ENCODE measurements around the gene AP2M1. TPM values are rescaled to one million over a fixed set of nuclear protein-coding genes. Genes with fewer than 3 reads are reported as not detected.
A peak's percentile ranks its signal among the peaks of the same experiment; 100 is the strongest.

AP2M1 gene
- total and polyA plus RNA-seq, 4 donors = 71.9 to 200 (median 135) TPM

DNA sequence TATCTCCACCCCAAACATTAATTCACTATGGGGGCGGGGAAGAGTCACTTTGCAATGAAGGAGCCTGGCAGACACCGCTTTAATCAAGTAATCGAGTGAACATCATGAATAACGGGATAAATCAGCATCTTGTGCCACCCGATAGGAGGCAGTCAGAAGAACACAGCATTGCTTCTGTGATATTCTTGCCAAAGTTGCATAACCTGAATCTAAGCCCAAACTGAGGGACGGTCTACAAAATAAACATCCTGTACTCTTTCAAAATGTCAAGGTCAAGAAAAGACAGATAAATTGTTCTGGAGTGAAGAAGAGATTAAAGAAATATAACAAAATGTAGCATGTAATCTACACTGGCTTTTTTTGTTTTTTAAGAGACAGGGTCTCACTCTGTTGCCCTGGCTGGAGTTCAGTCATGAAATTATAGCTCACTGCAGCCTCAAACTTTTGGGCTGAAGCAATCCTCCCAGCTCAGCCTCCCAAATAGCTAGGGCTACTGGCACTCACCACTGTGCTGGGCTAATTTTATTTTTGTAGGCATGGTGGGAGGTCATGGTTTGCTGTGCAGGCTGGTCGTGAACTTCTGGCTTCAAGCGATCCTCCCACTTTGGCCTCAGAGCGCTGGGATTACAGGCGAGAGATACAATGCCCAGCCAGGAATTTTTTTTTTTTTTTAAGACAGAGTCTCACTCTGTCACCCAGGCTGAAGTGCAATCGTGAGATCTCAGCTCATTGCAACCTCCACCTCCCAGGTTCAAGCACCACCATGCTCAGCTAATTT is 34.7 kb downstream of the AP2M1 start:
- H3K9ac ChIP-seq (ENCODE audit: low read depth in 1 of 2, low read length in 2 of 2) = no peak overlapping the region
- H3K27me3 ChIP-seq (ENCODE audit: control insufficient read depth in 4 of 4, insufficient read depth in 4 of 4, low read length in 3 of 4) = no peaks in the 10 kb centered on the region
- DNase-seq (ENCODE audit: low spot score) = no peak
- no peaks in the 10 kb centered on the region for H3K4me1 ChIP-seq (ENCODE audit: control insufficient read depth in 4 of 4, insufficient read depth in 4 of 4, low read length in 3 of 4)
- no peaks in the 10 kb centered on the region for H3K36me3 ChIP-seq (ENCODE audit: control insufficient read depth in 4 of 4, insufficient read depth in 3 of 4, low read depth in 1 of 4, low read length in 3 of 4)
- WGBS = 59% methylated on average over 11 of the region's 11 CpGs
- H3K27ac ChIP-seq (ENCODE audit: low read depth in 1 of 2, low read length in 2 of 2) = no peak overlapping the region
- TF ChIP-seq NR2F2 (IDR thresholded peaks at IDR 0.05) = peak; percentile 82
- no peak for TF ChIP-seq FOXA2 (IDR thresholded peaks at IDR 0.05)
- H3K9me3 ChIP-seq (ENCODE audit: control insufficient read depth in 4 of 4, low read length in 3 of 4) = no peaks in the 10 kb centered on the region
- H3K4me3 ChIP-seq (ENCODE audit: low read depth in 1 of 3, low read length in 3 of 3) = no peak overlapping the region

DNA sequence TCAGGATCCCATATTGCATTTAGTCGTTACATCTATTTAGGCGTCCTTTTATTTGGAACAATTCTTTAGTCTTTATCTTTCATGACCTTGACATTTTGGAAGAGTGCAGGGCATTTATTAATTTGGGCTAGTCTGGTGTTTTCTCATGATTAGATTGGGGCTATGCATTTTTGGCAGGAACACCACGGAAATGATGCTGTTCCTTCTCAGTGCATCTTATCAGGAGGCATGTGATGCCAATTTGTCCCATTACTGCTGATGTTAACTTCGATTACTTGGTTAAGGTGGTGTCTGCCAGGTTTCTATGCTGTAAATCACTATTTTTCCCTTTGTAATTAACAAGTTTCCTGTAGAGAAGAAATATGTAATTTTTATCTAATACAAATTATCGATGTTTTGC is 36.6 kb downstream of the AP2M1 start:
- TF ChIP-seq NR2F2 (IDR thresholded peaks at IDR 0.05) = peak; percentile 79
- TF ChIP-seq HNF4A (conservative IDR thresholded peaks at IDR 0.05) = no peak
- TF ChIP-seq FOXA1 (IDR thresholded peaks at IDR 0.05) = no peak
- H3K4me3 ChIP-seq (ENCODE audit: low read depth in 1 of 3, low read length in 3 of 3) = no peak overlapping the region
- no peaks in the 10 kb centered on the region for H3K4me1 ChIP-seq (ENCODE audit: control insufficient read depth in 4 of 4, insufficient read depth in 4 of 4, low read length in 3 of 4)
- H3K27ac ChIP-seq (ENCODE audit: low read depth in 1 of 2, low read length in 2 of 2) = no peak overlapping the region
- DNase-seq (ENCODE audit: low spot score) = no peak
- no peaks in the 10 kb centered on the region for H3K36me3 ChIP-seq (ENCODE audit: control insufficient read depth in 4 of 4, insufficient read depth in 3 of 4, low read depth in 1 of 4, low read length in 3 of 4)
- WGBS = 65% methylated on average over 5 of the region's 5 CpGs
- no peaks in the 10 kb centered on the region for H3K27me3 ChIP-seq (ENCODE audit: control insufficient read depth in 4 of 4, insufficient read depth in 4 of 4, low read length in 3 of 4)
- H3K9me3 ChIP-seq (ENCODE audit: control insufficient read depth in 4 of 4, low read length in 3 of 4) = no peaks in the 10 kb centered on the region
- H3K9ac ChIP-seq (ENCODE audit: low read depth in 1 of 2, low read length in 2 of 2) = no peak overlapping the region

GRCh38 chr3:184211718-184212117 is 37.1 kb downstream of the AP2M1 start:
- TF ChIP-seq TAF1 (conservative IDR thresholded peaks at IDR 0.05) (no peak), FOXA2 (IDR thresholded peaks at IDR 0.05) (no peak), RXRA (IDR thresholded peaks at IDR 0.05) (no peak), FOXA1 (IDR thresholded peaks at IDR 0.05) (no peak), HNF4A (conservative IDR thresholded peaks at IDR 0.05) (no peak), MAX (IDR thresholded peaks at IDR 0.05) (no peak), RAD21 (IDR thresholded peaks at IDR 0.05) (no peak), CTCF (IDR thresholded peaks at IDR 0.05; ENCODE audit: low read depth, low read length, missing input control) (no peak), NR2F2 (IDR thresholded peaks at IDR 0.05) (no peak), HNF4G (IDR thresholded peaks at IDR 0.05) (no peak), YY1 (IDR thresholded peaks at IDR 0.05) (no peak), SP1 (IDR thresholded peaks at IDR 0.05) (no peak), EGR1 (IDR thresholded peaks at IDR 0.05; ENCODE audit: low read depth in 2 of 2) (no peak), JUND (IDR thresholded peaks at IDR 0.05) (no peak), GABPA (IDR thresholded peaks at IDR 0.05 in 1 of 2, conservative IDR thresholded peaks at IDR 0.05 in 1 of 2) (no peak)
- TF ChIP-seq, protein P1, sequence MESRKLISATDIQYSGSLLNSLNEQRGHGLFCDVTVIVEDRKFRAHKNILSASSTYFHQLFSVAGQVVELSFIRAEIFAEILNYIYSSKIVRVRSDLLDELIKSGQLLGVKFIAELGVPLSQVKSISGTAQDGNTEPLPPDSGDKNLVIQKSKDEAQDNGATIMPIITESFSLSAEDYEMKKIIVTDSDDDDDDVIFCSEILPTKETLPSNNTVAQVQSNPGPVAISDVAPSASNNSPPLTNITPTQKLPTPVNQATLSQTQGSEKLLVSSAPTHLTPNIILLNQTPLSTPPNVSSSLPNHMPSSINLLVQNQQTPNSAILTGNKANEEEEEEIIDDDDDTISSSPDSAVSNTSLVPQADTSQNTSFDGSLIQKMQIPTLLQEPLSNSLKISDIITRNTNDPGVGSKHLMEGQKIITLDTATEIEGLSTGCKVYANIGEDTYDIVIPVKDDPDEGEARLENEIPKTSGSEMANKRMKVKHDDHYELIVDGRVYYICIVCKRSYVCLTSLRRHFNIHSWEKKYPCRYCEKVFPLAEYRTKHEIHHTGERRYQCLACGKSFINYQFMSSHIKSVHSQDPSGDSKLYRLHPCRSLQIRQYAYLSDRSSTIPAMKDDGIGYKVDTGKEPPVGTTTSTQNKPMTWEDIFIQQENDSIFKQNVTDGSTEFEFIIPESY (IDR thresholded peaks at IDR 0.05) = no peak
- TF ChIP-seq, protein P2, sequence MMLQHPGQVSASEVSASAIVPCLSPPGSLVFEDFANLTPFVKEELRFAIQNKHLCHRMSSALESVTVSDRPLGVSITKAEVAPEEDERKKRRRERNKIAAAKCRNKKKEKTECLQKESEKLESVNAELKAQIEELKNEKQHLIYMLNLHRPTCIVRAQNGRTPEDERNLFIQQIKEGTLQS (IDR thresholded peaks at IDR 0.05) = no peak
- TF ChIP-seq, protein P3, sequence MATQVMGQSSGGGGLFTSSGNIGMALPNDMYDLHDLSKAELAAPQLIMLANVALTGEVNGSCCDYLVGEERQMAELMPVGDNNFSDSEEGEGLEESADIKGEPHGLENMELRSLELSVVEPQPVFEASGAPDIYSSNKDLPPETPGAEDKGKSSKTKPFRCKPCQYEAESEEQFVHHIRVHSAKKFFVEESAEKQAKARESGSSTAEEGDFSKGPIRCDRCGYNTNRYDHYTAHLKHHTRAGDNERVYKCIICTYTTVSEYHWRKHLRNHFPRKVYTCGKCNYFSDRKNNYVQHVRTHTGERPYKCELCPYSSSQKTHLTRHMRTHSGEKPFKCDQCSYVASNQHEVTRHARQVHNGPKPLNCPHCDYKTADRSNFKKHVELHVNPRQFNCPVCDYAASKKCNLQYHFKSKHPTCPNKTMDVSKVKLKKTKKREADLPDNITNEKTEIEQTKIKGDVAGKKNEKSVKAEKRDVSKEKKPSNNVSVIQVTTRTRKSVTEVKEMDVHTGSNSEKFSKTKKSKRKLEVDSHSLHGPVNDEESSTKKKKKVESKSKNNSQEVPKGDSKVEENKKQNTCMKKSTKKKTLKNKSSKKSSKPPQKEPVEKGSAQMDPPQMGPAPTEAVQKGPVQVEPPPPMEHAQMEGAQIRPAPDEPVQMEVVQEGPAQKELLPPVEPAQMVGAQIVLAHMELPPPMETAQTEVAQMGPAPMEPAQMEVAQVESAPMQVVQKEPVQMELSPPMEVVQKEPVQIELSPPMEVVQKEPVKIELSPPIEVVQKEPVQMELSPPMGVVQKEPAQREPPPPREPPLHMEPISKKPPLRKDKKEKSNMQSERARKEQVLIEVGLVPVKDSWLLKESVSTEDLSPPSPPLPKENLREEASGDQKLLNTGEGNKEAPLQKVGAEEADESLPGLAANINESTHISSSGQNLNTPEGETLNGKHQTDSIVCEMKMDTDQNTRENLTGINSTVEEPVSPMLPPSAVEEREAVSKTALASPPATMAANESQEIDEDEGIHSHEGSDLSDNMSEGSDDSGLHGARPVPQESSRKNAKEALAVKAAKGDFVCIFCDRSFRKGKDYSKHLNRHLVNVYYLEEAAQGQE (IDR thresholded peaks at IDR 0.05) = no peak
- H3K9ac ChIP-seq (ENCODE audit: low read depth in 1 of 2, low read length in 2 of 2) = no peak overlapping the region
- no peaks in the 10 kb centered on the region for H3K4me1 ChIP-seq (ENCODE audit: control insufficient read depth in 4 of 4, insufficient read depth in 4 of 4, low read length in 3 of 4)
- no peaks in the 10 kb centered on the region for H3K36me3 ChIP-seq (ENCODE audit: control insufficient read depth in 4 of 4, insufficient read depth in 3 of 4, low read depth in 1 of 4, low read length in 3 of 4)
- no peak overlapping the region for H3K4me3 ChIP-seq (ENCODE audit: low read depth in 1 of 3, low read length in 3 of 3)
- no peaks in the 10 kb centered on the region for H3K9me3 ChIP-seq (ENCODE audit: control insufficient read depth in 4 of 4, low read length in 3 of 4)
- H3K27me3 ChIP-seq (ENCODE audit: control insufficient read depth in 4 of 4, insufficient read depth in 4 of 4, low read length in 3 of 4) = no peaks in the 10 kb centered on the region
- H3K27ac ChIP-seq (ENCODE audit: low read depth in 1 of 2, low read length in 2 of 2) = no peak overlapping the region
- WGBS = 81% methylated on average over 5 of the region's 5 CpGs
- no peak for DNase-seq (ENCODE audit: low spot score)
